HG02884 (cell line): ENCODE results near the gene PLA2G12B.

Source experiments
- ATAC-seq: cut with Tn5 transposase; IDR thresholded peaks from one replicate; pipeline ENCODE4 v1.9.1; 2021; ENCODE audit warnings: mild to moderate bottlenecking, moderate library complexity; ENCODE audit not compliant: unreplicated experiment

Gene PLA2G12B

DNA sequence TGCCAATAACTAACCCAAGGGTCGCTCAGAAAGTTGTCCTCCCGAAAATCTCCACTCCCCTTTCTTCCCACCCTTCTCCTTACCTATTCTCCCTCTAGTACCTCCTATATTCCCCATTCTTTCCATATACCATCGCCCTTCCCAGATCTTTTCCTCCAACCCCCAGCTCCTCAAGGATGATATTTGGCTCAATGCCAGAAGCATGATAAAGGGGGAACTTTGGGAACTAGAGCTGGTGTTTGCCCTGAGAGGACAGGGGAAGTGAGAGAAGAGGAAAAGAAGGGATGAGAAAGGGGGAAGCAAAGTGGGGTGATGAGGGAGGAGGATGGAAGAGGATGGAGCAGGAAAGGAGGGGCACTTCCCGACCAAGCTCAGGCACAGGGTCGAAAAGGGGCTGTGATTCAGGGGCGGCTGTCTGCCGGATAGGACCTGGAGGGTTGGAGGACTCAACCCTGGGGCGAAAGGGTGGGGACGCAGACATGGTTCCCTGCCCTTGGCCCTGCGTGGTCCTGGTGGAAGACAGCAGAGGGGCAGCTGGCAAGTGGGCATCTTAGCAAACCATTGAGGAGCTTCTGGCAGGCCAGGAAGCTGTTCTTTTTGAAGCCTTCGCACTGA lies 59.3 kb downstream of the PLA2G12B start:
- ATAC-seq, result no peak

GRCh38 chr10:72893136-72893798 lies 61.3 kb downstream of the PLA2G12B start, which contains the start of gene OIT3:
Gene OIT3 (plus strand): TSS chr10:72893739. CDS start chr10:72893799, 60 bp downstream.
- ATAC-seq, result no peak

DNA sequence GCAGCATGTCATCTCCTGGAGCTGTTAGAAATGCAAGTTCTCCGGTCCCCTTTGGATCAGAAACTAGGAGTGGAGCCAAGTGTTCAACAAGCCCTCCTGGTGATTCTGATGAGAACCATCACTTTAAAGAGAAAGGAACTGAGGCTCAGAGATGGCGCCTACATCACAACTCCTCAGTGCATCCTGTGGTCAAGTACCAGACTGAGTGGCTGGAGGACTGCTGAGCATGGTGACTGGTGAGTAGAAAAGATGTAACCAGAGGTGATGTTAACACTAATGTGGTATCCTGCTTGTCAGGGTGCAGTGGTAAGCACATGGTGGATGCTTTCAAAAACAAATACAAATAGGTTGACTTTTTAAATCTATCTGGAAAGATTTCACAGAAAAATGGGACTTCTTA lies 64.5 kb downstream of the PLA2G12B start:
- ATAC-seq, result no peak

DNA sequence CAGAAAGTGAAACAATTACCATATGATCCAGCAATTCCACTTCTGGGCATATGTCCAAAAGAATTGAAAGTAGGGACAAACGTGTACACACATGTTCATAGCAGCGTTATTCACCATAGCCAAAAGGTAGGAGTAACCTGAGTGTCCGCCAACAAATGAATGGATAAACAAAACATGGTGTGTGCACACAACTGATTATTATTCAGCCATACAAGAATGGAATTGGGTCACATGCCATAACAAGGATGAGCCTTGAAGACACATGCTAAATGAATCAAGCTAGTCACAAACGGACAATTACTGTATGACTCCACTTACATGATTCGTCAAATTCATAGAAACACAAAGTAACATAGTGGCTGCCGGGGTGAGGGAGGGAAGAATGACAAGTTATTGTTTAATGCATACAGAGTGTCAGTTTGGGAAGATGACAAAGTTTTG lies 65.2 kb downstream of the PLA2G12B start:
- ATAC-seq, result no peak

GRCh38 chr10:72888151-72888638 lies 66.4 kb downstream of the PLA2G12B start:
- no peak for ATAC-seq

DNA sequence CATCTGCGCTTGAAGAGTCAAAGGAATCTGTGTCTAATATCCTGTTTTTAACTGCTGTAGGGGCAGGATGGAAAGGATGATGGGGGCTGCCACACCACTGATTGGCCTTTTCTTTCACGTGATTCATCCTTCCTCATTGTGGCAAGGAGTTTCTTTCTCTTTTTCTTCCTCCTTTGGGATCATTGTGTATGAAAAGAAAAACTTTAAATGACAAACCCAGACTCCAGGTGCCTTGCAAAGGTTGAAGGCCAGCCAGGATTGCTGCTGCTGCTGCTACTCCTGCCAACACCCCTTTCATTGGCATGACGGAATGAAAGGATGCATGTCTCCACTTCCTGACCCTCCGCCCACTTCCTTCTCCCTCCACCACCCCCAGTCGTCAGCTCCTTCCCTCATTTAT lies 67.6 kb downstream of the PLA2G12B start:
- no peak for ATAC-seq

GRCh38 chr10:72886621-72887020 lies 68.0 kb downstream of the PLA2G12B start:
- no peak for ATAC-seq

DNA sequence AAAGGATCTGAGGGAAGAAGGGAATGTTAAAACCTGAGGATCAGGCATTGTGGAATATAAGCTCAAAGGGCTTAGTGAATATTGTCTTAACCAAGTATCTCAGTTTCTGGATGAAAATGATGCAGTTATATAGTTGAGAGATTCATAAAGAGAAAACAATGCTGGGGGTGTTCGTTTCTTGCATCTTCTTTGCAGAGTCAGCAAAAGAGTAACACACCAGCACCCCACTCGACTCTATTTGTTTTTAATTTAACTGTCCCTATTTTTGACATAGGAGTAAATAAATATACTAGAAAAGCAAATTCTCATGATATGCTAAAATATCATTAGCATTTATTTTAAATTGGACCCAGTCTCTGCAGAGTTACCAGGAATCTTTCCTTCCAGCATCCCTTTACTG lies 68.7 kb downstream of the PLA2G12B start:
- no peak for ATAC-seq
